PC-9 (cell line): ENCODE results near the gene ANO2. TPM values are rescaled to one million over a fixed set of nuclear protein-coding genes. Genes with fewer than 3 reads are reported as not detected.

Experiments used
- BruUV-seq: library from RNA; stranded (reverse); fragments of 400-500 nt; replicated peaks from 2 replicates; lab custom pipeline; 2021; lab: Mats Ljungman, UMichigan
- CTCF ChIA-PET: fragments of 300-600 bp; sonication (Branson Sonifier 250); formaldehyde crosslinking; loops from one replicate; lab custom pipeline; 2022; ENCODE audit warnings: antibody characterized with exemption; lab: Charles Lee
- POLR2A ChIA-PET: fragments of 300-600 bp; sonication (Branson Sonifier 250); formaldehyde crosslinking; loops from one replicate; lab custom pipeline; 2022; ENCODE audit warnings: antibody characterized with exemption; ENCODE audit not compliant: unreplicated experiment; lab: Charles Lee
- DNase-seq, 2 experiments: peaks; one replicate each; pipeline versions ENCODE4 v3.0.0 to v3.0.0-alpha.2; 2015 to 2022; ENCODE audit warnings: mixed read lengths in 1 of 2
- H2AFZ ChIP-seq: fragments of 200-600 bp; sonication (generic); 2 replicates; pipeline ENCODE4 v1.8.1; 2017; ENCODE audit warnings: antibody characterized with exemption
- H3F3A ChIP-seq: fragments of 200-600 bp; sonication (generic); 2 replicates; pipeline ENCODE4 v1.8.1; 2017; ENCODE audit warnings: antibody characterized with exemption, mild to moderate bottlenecking, low read depth; ENCODE audit not compliant: insufficient read depth
- H3K27ac ChIP-seq: fragments of 200-600 bp; sonication (generic); 2 replicates; pipeline ENCODE4 v1.6.1; 2016; ENCODE audit warnings: mixed run types
- H3K27me3 ChIP-seq: fragments of 200-600 bp; sonication (generic); 2 replicates; pipeline ENCODE4 v1.6.1; 2016; ENCODE audit warnings: low read depth, mixed run types; ENCODE audit not compliant: insufficient read depth
- H3K36me3 ChIP-seq: fragments of 200-600 bp; sonication (generic); 2 replicates; pipeline ENCODE4 v1.6.1; 2016; ENCODE audit warnings: low read depth, mixed run types
- H3K4me1 ChIP-seq: fragments of 200-600 bp; sonication (generic); replicated peaks from 2 replicates; pipeline ENCODE4 v1.6.1; 2016; ENCODE audit warnings: mixed run types; ENCODE audit not compliant: insufficient read depth
- H3K4me2 ChIP-seq: fragments of 200-600 bp; sonication (generic); 2 replicates; pipeline ENCODE4 v1.6.1; 2017; ENCODE audit warnings: mixed run types
- H3K4me3 ChIP-seq: fragments of 200-600 bp; sonication (generic); 2 replicates; pipeline ENCODE4 v1.6.1; 2016; ENCODE audit warnings: mixed run types
- H3K79me2 ChIP-seq: fragments of 200-600 bp; sonication (generic); 2 replicates; pipeline ENCODE4 v1.6.1; 2017; ENCODE audit warnings: low read depth, mixed run types
- H3K9me2 ChIP-seq: fragments of 200-600 bp; sonication (generic); 2 replicates; pipeline ENCODE4 v1.8.1; 2017; ENCODE audit warnings: mild to moderate bottlenecking; ENCODE audit not compliant: insufficient read depth
- H3K9me3 ChIP-seq: fragments of 200-600 bp; sonication (generic); 2 replicates; pipeline ENCODE4 v1.8.1; 2016; ENCODE audit warnings: low read depth; ENCODE audit not compliant: insufficient read depth
- H4K20me1 ChIP-seq: fragments of 200-600 bp; sonication (generic); 2 replicates; pipeline ENCODE4 v1.8.1; 2017; ENCODE audit not compliant: insufficient read depth
- CTCF ChIP-seq: fragments of 200-600 bp; sonication (generic); conservative IDR thresholded peaks from 2 replicates; pipeline ENCODE4 v1.6.1; 2017; ENCODE audit warnings: mixed run types, antibody characterized with exemption, mild to moderate bottlenecking, moderate library complexity
- EZH2 ChIP-seq: fragments of 200-600 bp; sonication (generic); IDR thresholded peaks from 2 replicates; pipeline ENCODE4 v1.8.0; 2017; ENCODE audit warnings: antibody characterized with exemption, low read depth
- intact Hi-C: fragments of 100-400 bp; cut with micrococcal nuclease; formaldehyde crosslinking; loops from one replicate; pipeline ENCODE4 v1.10.0; 2022; ENCODE audit not compliant: unreplicated experiment
- total RNA-seq: library from RNA; stranded (reverse); gene quantifications from 2 replicates; pipeline ENCODE4 v1.2.3, GENCODE V29; 2021

Gene ANO2
- total RNA-seq, 1 experiment from 2014 or later, result not detected

GRCh38 chr12:5556946-5557673 lies 387.9 kb downstream of the ANO2 start:
- BruUV-seq, result no TSS peak
- intact Hi-C loops, result no loop called here
- CTCF ChIA-PET, result no interaction called here

GRCh38 chr12:5556033-5556614 lies 388.9 kb downstream of the ANO2 start:
- peak overlapping the region; percentile 8; the same call in 1 of the 2 replicates for H3K4me2 ChIP-seq
- intact Hi-C loops, result no loop called here
- DNase-seq, result peak in 1 of 2 experiments; percentile 8
- H3F3A ChIP-seq, result no peaks in the 10 kb centered on the region
- no peaks in the 10 kb centered on the region for H4K20me1 ChIP-seq
- H2AFZ ChIP-seq, result no peak overlapping the region
- no peak for TF ChIP-seq EZH2
- TF ChIP-seq CTCF, result peak; percentile 63
- H3K4me3 ChIP-seq, result no peak overlapping the region
- H3K9me3 ChIP-seq, result peaks cover 5% of the 10 kb centered on the region; the same call in 1 of the 2 replicates
- no peaks in the 10 kb centered on the region for H3K79me2 ChIP-seq
- H3K27me3 ChIP-seq, result peaks cover 31% of the 10 kb centered on the region
- no peaks in the 10 kb centered on the region for H3K36me3 ChIP-seq
- no peaks in the 10 kb centered on the region for H3K9me2 ChIP-seq
- no peak overlapping the region for H3K27ac ChIP-seq
- H3K4me1 ChIP-seq, result no peaks in the 10 kb centered on the region
- ChIA-PET CTCF (interaction anchor here (0.6 kb wide), 1 partner anchor 76 kb away, joined by 8 read pairs; no protein-coding TSS in a partner anchor), POLR2A (interaction anchor here (0.6 kb wide), 1 partner anchor 93 kb away, joined by 4 read pairs; no protein-coding TSS in a partner anchor)
- no TSS peak for BruUV-seq

More at GRCh38 chr12:5556946-5557673, 387.9 kb downstream of the ANO2 start:
- H3F3A ChIP-seq, result no peaks in the 10 kb centered on the region
- no peaks in the 10 kb centered on the region for H3K36me3 ChIP-seq
- no peaks in the 10 kb centered on the region for H4K20me1 ChIP-seq
- H3K9me3 ChIP-seq, result peaks cover 5% of the 10 kb centered on the region; the same call in 1 of the 2 replicates
- peaks cover 36% of the 10 kb centered on the region for H3K27me3 ChIP-seq
- no peaks in the 10 kb centered on the region for H3K79me2 ChIP-seq
- no peak for DNase-seq
- H2AFZ ChIP-seq, result no peak overlapping the region
- no peaks in the 10 kb centered on the region for H3K9me2 ChIP-seq
- TF ChIP-seq CTCF, result no peak
- no peak for TF ChIP-seq EZH2
- no peak overlapping the region for H3K27ac ChIP-seq
- no peak overlapping the region for H3K4me2 ChIP-seq
- no peak overlapping the region for H3K4me3 ChIP-seq
- POLR2A ChIA-PET, result interaction anchor here (0.6 kb wide), 1 partner anchor 94 kb away, joined by 4 read pairs; no protein-coding TSS in a partner anchor
- H3K4me1 ChIP-seq, result no peaks in the 10 kb centered on the region

GRCh38 chr12:5554711-5555110 lies 390.3 kb downstream of the ANO2 start:
- H3K79me2 ChIP-seq, result no peaks in the 10 kb centered on the region
- POLR2A ChIA-PET, result no interaction called here
- no peak for DNase-seq
- H3K4me1 ChIP-seq, result no peaks in the 10 kb centered on the region
- H3K27ac ChIP-seq, result no peak overlapping the region
- no peak overlapping the region for H3K4me2 ChIP-seq
- BruUV-seq, result no TSS peak
- intact Hi-C loops, result no loop called here
- CTCF ChIA-PET, result no interaction called here
- no peaks in the 10 kb centered on the region for H3K9me2 ChIP-seq
- peaks cover 26% of the 10 kb centered on the region; the same call in 1 of the 2 replicates for H3K27me3 ChIP-seq
- H4K20me1 ChIP-seq, result no peaks in the 10 kb centered on the region
- H3F3A ChIP-seq, result no peaks in the 10 kb centered on the region
- TF ChIP-seq CTCF (no peak), EZH2 (no peak)
- H3K9me3 ChIP-seq, result peaks cover 5% of the 10 kb centered on the region; the same call in 1 of the 2 replicates
- no peak overlapping the region for H3K4me3 ChIP-seq
- no peak overlapping the region for H2AFZ ChIP-seq
- H3K36me3 ChIP-seq, result no peaks in the 10 kb centered on the region
